ENCODE data around the gene SDHAF2. TPM values are rescaled to one million over a fixed set of nuclear protein-coding genes. Genes with fewer than 3 reads are reported as not detected.

SDHAF2 gene
- total and polyA plus RNA-seq, 7 experiments from 2014 or later = 36.1 to 116 (median 54.6) TPM

GRCh38 chr11:61416941-61417340 lies 13.0 kb upstream of the SDHAF2 start:
- intact Hi-C loops (cut with micrococcal nuclease) = no loop called here
- peaks cover 12 to 58% (median 32%) of the 10 kb centered on the region in 5 donors for H3K36me3 Mint-ChIP-seq
- H3K4me1 Mint-ChIP-seq = peaks cover 25 to 61% (median 44%) of the 10 kb centered on the region in 7 donors
- peak overlapping the region in 2 of 9 donors; percentile 3 to 28 for H3K27ac Mint-ChIP-seq
- no peak overlapping the region for H3K27ac ChIP-seq (ENCODE audit: low read depth, low read length)
- H3K36me3 ChIP-seq (ENCODE audit: control insufficient read depth in 2 of 3, insufficient read depth in 3 of 3, low read length in 3 of 3) = peaks cover 26 to 98% (median 32%) of the 10 kb centered on the region in 3 experiments
- no peak overlapping the region for H3K4me3 Mint-ChIP-seq
- no peak for DNase-seq
- no peak for ATAC-seq
- H3K4me3 ChIP-seq (ENCODE audit: low read length) = no peak overlapping the region
- no peaks in the 10 kb centered on the region for H3K27me3 Mint-ChIP-seq
- CTCF ChIA-PET = no interaction called here
- no peaks in the 10 kb centered on the region for H3K9me3 ChIP-seq (ENCODE audit: control insufficient read depth in 2 of 3, low read length in 3 of 3)
- peaks cover 0 to 5% of the 10 kb centered on the region in 2 donors for H3K4me1 ChIP-seq (ENCODE audit: control insufficient read depth in 2 of 2, insufficient read depth in 2 of 2, low read length in 2 of 2)
- no peaks in the 10 kb centered on the region for H3K27me3 ChIP-seq (ENCODE audit: control insufficient read depth in 2 of 2, insufficient read depth in 2 of 2, low read length in 2 of 2)
- POLR2A ChIA-PET = interaction anchor here (1.0 kb wide), 1 partner anchor 13 kb away, joined by 4 read pairs; the partner anchor contains the start of genes CPSF7 and SDHAF2
- H3K9me3 Mint-ChIP-seq = no peaks in the 10 kb centered on the region

GRCh38 chr11:61417670-61418069 lies 12.3 kb upstream of the SDHAF2 start:
- peaks cover 24 to 97% (median 32%) of the 10 kb centered on the region in 3 experiments for H3K36me3 ChIP-seq (ENCODE audit: control insufficient read depth in 2 of 3, insufficient read depth in 3 of 3, low read length in 3 of 3)
- no peak overlapping the region for H3K4me3 ChIP-seq (ENCODE audit: low read length)
- DNase-seq (no peak), ATAC-seq (peak; percentile 86)
- no peaks in the 10 kb centered on the region for H3K27me3 Mint-ChIP-seq
- peak overlapping the region in 1 of 10 donors; percentile 12 for H3K4me3 Mint-ChIP-seq
- POLR2A ChIA-PET = interaction anchor here (0.7 to 1.0 kb wide), 2 partner anchors 12 to 258 kb away, joined by 4 to 5 read pairs; partner anchors contain the start of genes CPSF7 and SDHAF2
- intact Hi-C loops (cut with micrococcal nuclease) = no loop called here
- H3K4me1 ChIP-seq (ENCODE audit: control insufficient read depth in 2 of 2, insufficient read depth in 2 of 2, low read length in 2 of 2) = peaks cover 0 to 5% of the 10 kb centered on the region in 2 donors
- H3K27ac ChIP-seq (ENCODE audit: low read depth, low read length) = peak overlapping the region; percentile 11
- H3K9me3 ChIP-seq (ENCODE audit: control insufficient read depth in 2 of 3, low read length in 3 of 3) = no peaks in the 10 kb centered on the region
- no peaks in the 10 kb centered on the region for H3K27me3 ChIP-seq (ENCODE audit: control insufficient read depth in 2 of 2, insufficient read depth in 2 of 2, low read length in 2 of 2)
- H3K36me3 Mint-ChIP-seq = peaks cover 12 to 58% (median 31%) of the 10 kb centered on the region in 5 donors
- H3K27ac Mint-ChIP-seq = peak overlapping the region in 5 of 9 donors; percentile 12 to 57 (median 28)
- peaks cover 25 to 68% (median 52%) of the 10 kb centered on the region in 7 donors for H3K4me1 Mint-ChIP-seq
- H3K9me3 Mint-ChIP-seq = no peaks in the 10 kb centered on the region
- CTCF ChIA-PET = no interaction called here

GRCh38 chr11:61418136-61418535 lies 11.8 kb upstream of the SDHAF2 start:
- H3K27ac Mint-ChIP-seq = peak overlapping the region in 3 of 9 donors; percentile 12 to 57 (median 46)
- ChIA-PET POLR2A (interaction anchor here (1.0 kb wide), 1 partner anchor 12 kb away, joined by 4 read pairs; the partner anchor contains the start of genes CPSF7 and SDHAF2), CTCF (interaction anchor here (0.6 kb wide), 1 partner anchor 11 kb away, joined by 4 read pairs; the partner anchor contains the start of genes CPSF7 and SDHAF2)
- intact Hi-C loops (cut with micrococcal nuclease) = no loop called here
- H3K27me3 ChIP-seq (ENCODE audit: control insufficient read depth in 2 of 2, insufficient read depth in 2 of 2, low read length in 2 of 2) = no peaks in the 10 kb centered on the region
- peaks cover 0 to 5% of the 10 kb centered on the region in 2 donors for H3K4me1 ChIP-seq (ENCODE audit: control insufficient read depth in 2 of 2, insufficient read depth in 2 of 2, low read length in 2 of 2)
- H3K36me3 ChIP-seq (ENCODE audit: control insufficient read depth in 2 of 3, insufficient read depth in 3 of 3, low read length in 3 of 3) = peaks cover 21 to 93% (median 32%) of the 10 kb centered on the region in 3 experiments
- no peaks in the 10 kb centered on the region for H3K9me3 ChIP-seq (ENCODE audit: control insufficient read depth in 2 of 3, low read length in 3 of 3)
- peaks cover 25 to 71% (median 54%) of the 10 kb centered on the region in 7 donors for H3K4me1 Mint-ChIP-seq
- H3K27ac ChIP-seq (ENCODE audit: low read depth, low read length) = peak overlapping the region; percentile 11
- no peaks in the 10 kb centered on the region for H3K27me3 Mint-ChIP-seq
- peaks cover 12 to 58% (median 31%) of the 10 kb centered on the region in 5 donors for H3K36me3 Mint-ChIP-seq
- no peak overlapping the region for H3K4me3 Mint-ChIP-seq
- H3K4me3 ChIP-seq (ENCODE audit: low read length) = no peak overlapping the region
- ATAC-seq (peak; percentile 39), DNase-seq (no peak)
- no peaks in the 10 kb centered on the region for H3K9me3 Mint-ChIP-seq

- no peak overlapping the region for H3K27ac ChIP-seq (ENCODE audit: low read depth, low read length)
- no peak overlapping the region for H3K4me3 ChIP-seq (ENCODE audit: low read length)
- ChIA-PET CTCF (no interaction called here), POLR2A (interaction anchor here (1.3 kb wide), 1 partner anchor 8 kb away, joined by 3 read pairs; the partner anchor contains the start of genes CPSF7 and SDHAF2)
- Mint-ChIP-seq H3K27ac (peak overlapping the region in 1 of 9 donors; percentile 72), H3K4me3 (no peak overlapping the region), H3K9me3 (no peaks in the 10 kb centered on the region), H3K4me1 (peaks cover 37 to 86% (median 79%) of the 10 kb centered on the region in 7 donors), H3K36me3 (peaks cover 6 to 54% (median 34%) of the 10 kb centered on the region in 5 donors), H3K27me3 (no peaks in the 10 kb centered on the region)
- no peaks in the 10 kb centered on the region for H3K27me3 ChIP-seq (ENCODE audit: control insufficient read depth in 2 of 2, insufficient read depth in 2 of 2, low read length in 2 of 2)
- H3K36me3 ChIP-seq (ENCODE audit: control insufficient read depth in 2 of 3, insufficient read depth in 3 of 3, low read length in 3 of 3) = peaks cover 18 to 91% (median 34%) of the 10 kb centered on the region in 3 experiments
- peaks cover 5 to 13% of the 10 kb centered on the region in 2 donors for H3K4me1 ChIP-seq (ENCODE audit: control insufficient read depth in 2 of 2, insufficient read depth in 2 of 2, low read length in 2 of 2)
- intact Hi-C loops (cut with micrococcal nuclease) = no loop called here
- ATAC-seq (no peak), DNase-seq (no peak)
- H3K9me3 ChIP-seq (ENCODE audit: control insufficient read depth in 2 of 3, low read length in 3 of 3) = no peaks in the 10 kb centered on the region
Measured at GRCh38 chr11:61422226-61422625, 7.7 kb upstream of the SDHAF2 start.

- DNase-seq (no peak), ATAC-seq (no peak)
- Mint-ChIP-seq H3K27ac (peak overlapping the region in 5 of 9 donors; percentile 3 to 72 (median 58)), H3K27me3 (peaks cover 0 to 2% (median 0%) of the 10 kb centered on the region in 5 donors), H3K9me3 (no peaks in the 10 kb centered on the region), H3K36me3 (peaks cover 0 to 45% (median 29%) of the 10 kb centered on the region in 5 donors), H3K4me3 (peak overlapping the region in 2 of 10 donors; percentile 7 to 46), H3K4me1 (peaks cover 35 to 83% (median 69%) of the 10 kb centered on the region in 7 donors)
- ChIA-PET POLR2A (interaction anchor here (0.6 to 1.4 kb wide), 5 partner anchors 22 to 1132 kb away, joined by 3 to 7 read pairs (median 3); partner anchors contain the start of genes CYB561A3 and TMEM138), CTCF (interaction anchor here (0.9 to 1.3 kb wide), 3 partner anchors 9 to 25 kb away, joined by 3 read pairs; no protein-coding TSS in a partner anchor)
- H3K36me3 ChIP-seq (ENCODE audit: control insufficient read depth in 2 of 3, insufficient read depth in 3 of 3, low read length in 3 of 3) = peaks cover 11 to 75% (median 39%) of the 10 kb centered on the region in 3 experiments
- H3K27me3 ChIP-seq (ENCODE audit: control insufficient read depth in 2 of 2, insufficient read depth in 2 of 2, low read length in 2 of 2) = no peaks in the 10 kb centered on the region
- intact Hi-C loops (cut with micrococcal nuclease) = loop anchor here (5.0 kb wide), 2 partner anchors 263 to 1758 kb away; partner anchors contain the start of genes VPS37C (in 2 of the 2) and PATL1 (in 1 of the 2)
- H3K4me3 ChIP-seq (ENCODE audit: low read length) = no peak overlapping the region
- H3K4me1 ChIP-seq (ENCODE audit: control insufficient read depth in 2 of 2, insufficient read depth in 2 of 2, low read length in 2 of 2) = peaks cover 20 to 30% of the 10 kb centered on the region in 2 donors
- peak overlapping the region; percentile 25 for H3K27ac ChIP-seq (ENCODE audit: low read depth, low read length)
- H3K9me3 ChIP-seq (ENCODE audit: control insufficient read depth in 2 of 3, low read length in 3 of 3) = no peaks in the 10 kb centered on the region
Measured at GRCh38 chr11:61425367-61426131, 4.4 kb upstream of the SDHAF2 start.

- ATAC-seq = peak; percentile 71
- peaks cover 0 to 2% (median 0%) of the 10 kb centered on the region in 5 donors for H3K27me3 Mint-ChIP-seq
- ChIA-PET CTCF (interaction anchor here (1.5 to 2.5 kb wide), 3 partner anchors 11 to 93 kb away, joined by 4 to 17 read pairs (median 11); partner anchors contain the start of gene TMEM216), POLR2A (interaction anchor here (0.6 to 4.2 kb wide), 18 partner anchors 8 to 1280 kb away, joined by 3 to 27 read pairs (median 4); partner anchors contain the start of genes CYB561A3, PRPF19, TMEM109 and TMEM138)
- Histone ChIP-seq H3K36me3 (ENCODE audit: control insufficient read depth in 2 of 3, insufficient read depth in 3 of 3, low read length in 3 of 3) (peaks cover 15 to 44% (median 33%) of the 10 kb centered on the region in 3 experiments), H3K9me3 (ENCODE audit: control insufficient read depth in 2 of 3, low read length in 3 of 3) (no peaks in the 10 kb centered on the region), H3K4me1 (ENCODE audit: control insufficient read depth in 2 of 2, insufficient read depth in 2 of 2, low read length in 2 of 2) (peaks cover 20 to 37% of the 10 kb centered on the region in 2 donors), H3K4me3 (ENCODE audit: low read length) (peak overlapping the region; percentile 71), H3K27me3 (ENCODE audit: control insufficient read depth in 2 of 2, insufficient read depth in 2 of 2, low read length in 2 of 2) (no peaks in the 10 kb centered on the region), H3K27ac (ENCODE audit: low read depth, low read length) (peak overlapping the region; percentile 98)
- H3K4me1 Mint-ChIP-seq = peaks cover 29 to 88% (median 69%) of the 10 kb centered on the region in 7 donors
- H3K27ac Mint-ChIP-seq = peak overlapping the region; percentile 97 to 100 (median 99)
- intact Hi-C loops (cut with micrococcal nuclease) = loop anchor here (1.0 to 5.0 kb wide), 6 partner anchors 36 to 1762 kb away; partner anchors contain the start of genes VPS37C (in 2 of the 2), FEN1 (in 1 of the 2), PATL1 (in 1 of the 2) and TMEM216 (in 1 of the 2)
- DNase-seq = peak in 2 of 9 donors; percentile 65 to 77
- peaks cover 0 to 32% (median 23%) of the 10 kb centered on the region in 5 donors for H3K36me3 Mint-ChIP-seq
- no peaks in the 10 kb centered on the region for H3K9me3 Mint-ChIP-seq
- peak overlapping the region; percentile 89 to 100 (median 97) for H3K4me3 Mint-ChIP-seq
Measured at GRCh38 chr11:61429346-61429690, 606 bp upstream of the SDHAF2 start.
